ENCODE data around the gene PCDH10.

Gene PCDH10

DNA sequence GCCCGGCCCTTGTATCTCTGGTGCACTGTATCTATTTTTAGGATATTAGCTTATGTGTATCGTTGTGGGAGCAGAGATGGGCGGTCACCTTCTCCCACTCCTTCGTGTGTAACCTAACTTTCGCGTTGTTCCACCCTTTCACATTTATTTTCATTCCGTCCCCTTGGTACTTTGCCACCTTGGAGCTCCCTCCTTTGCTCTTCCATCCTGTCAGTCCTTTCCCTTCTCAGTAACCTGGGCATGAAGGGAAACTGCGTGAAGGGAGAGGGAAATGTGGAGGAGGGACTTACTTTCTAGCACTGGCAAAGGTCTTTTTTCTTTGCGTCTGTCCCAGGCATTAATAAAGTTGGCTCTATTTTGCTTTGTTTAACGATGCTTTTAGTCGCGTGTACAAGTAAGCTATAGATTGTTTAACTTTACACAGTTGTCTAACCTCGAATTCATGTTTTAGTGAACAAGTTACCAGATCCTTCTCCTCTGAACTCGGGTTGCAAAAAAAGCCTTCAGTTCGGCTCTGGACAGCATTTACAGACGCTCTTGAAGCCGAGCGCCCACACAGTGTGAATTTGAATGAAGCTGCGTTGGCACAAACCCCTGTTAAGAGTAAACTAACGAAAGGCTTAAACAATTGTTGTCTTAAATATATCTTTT is 3.9 kb downstream of the PCDH10 start:
- Histone ChIP-seq H3K27ac (ENCODE audit: low read depth, low read length) (no peak overlapping the region), H3K9ac (ENCODE audit: low read length) (no peak overlapping the region), H3K27me3 (ENCODE audit: control insufficient read depth, insufficient read depth, low read length) (peaks cover 21% of the 10 kb centered on the region)

DNA sequence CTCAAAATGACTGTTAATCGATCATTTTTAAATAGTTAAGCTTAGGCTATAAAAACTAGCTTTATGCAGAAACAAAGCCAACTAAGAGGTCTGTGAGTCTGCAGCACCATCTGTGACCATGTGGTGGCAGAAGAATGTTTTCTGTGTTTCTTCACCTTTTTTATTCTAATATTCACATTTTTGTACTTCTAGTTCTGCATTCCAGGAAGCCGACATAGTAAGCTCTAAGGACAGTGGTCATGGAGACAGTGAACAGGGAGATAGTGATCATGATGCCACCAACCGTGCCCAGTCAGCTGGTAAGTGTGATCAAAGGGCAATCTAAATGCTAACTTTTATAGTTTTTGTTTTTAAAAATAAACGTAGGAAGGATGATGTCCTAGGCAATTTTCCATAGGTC is 5.6 kb downstream of the PCDH10 start:
- Histone ChIP-seq H3K9ac (ENCODE audit: low read length) (no peak overlapping the region), H3K4me3 (ENCODE audit: low read length) (no peak overlapping the region), H3K4me1 (ENCODE audit: control insufficient read depth, insufficient read depth, low read length) (peaks cover 10% of the 10 kb centered on the region), H3K27me3 (ENCODE audit: control insufficient read depth, insufficient read depth, low read length) (peaks cover 21% of the 10 kb centered on the region), H3K36me3 (ENCODE audit: control insufficient read depth, insufficient read depth, low read length) (no peaks in the 10 kb centered on the region), H3K27ac (ENCODE audit: low read depth, low read length) (no peak overlapping the region)

More for the DNA sequence above, 3.9 kb downstream of the PCDH10 start:
- peak overlapping the region; percentile 70 for H3K4me3 ChIP-seq (ENCODE audit: low read length)
- H3K4me1 ChIP-seq (ENCODE audit: control insufficient read depth, insufficient read depth, low read length), result peaks cover 13% of the 10 kb centered on the region
- no peaks in the 10 kb centered on the region for H3K36me3 ChIP-seq (ENCODE audit: control insufficient read depth, insufficient read depth, low read length)

DNA sequence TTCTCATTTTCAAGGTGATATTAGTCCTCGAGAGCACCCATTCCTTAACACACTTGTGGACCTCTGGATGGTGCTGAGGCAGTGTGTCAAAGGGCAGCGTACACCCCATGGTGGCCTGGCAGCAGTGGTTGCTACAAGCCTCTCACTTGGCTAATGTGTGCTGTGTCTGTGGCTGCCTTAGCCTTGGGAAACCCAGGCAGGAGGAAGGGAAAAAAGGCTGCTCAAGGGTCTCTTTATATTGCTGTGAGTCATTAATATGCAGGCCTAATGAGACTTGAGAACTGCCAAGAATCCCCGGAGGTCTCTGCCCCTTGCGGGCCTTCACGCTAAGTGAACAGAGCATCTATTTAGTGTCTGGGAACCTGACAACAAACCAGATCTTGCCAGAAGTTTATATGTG is 7.0 kb downstream of the PCDH10 start:
- no peak overlapping the region for H3K9ac ChIP-seq (ENCODE audit: low read length)
- no peak overlapping the region for H3K4me3 ChIP-seq (ENCODE audit: low read length)

DNA sequence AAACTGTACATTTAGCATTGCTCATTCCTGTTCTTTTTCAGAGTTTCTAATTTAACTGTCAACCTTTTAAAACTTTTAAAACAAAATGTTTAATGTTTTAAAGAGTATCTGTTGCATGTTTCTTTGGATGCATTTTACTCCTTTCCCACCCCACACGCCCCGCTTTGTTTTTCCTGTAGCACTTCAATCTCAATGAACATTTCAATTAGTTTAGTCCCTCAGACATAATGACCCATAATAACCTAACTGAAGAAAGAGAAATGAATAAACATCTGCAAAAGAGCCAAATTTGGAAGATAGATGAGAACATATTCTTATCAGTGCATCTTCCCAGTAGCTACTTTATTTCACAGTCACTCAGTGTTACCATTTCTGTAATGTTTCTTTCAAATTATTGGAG is 7.5 kb downstream of the PCDH10 start:
- Histone ChIP-seq H3K4me1 (ENCODE audit: control insufficient read depth, insufficient read depth, low read length) (peaks cover 3% of the 10 kb centered on the region), H3K27ac (ENCODE audit: low read depth, low read length) (no peak overlapping the region), H3K4me3 (ENCODE audit: low read length) (no peak overlapping the region), H3K36me3 (ENCODE audit: control insufficient read depth, insufficient read depth, low read length) (no peaks in the 10 kb centered on the region), H3K27me3 (ENCODE audit: control insufficient read depth, insufficient read depth, low read length) (peaks cover 8% of the 10 kb centered on the region), H3K9ac (ENCODE audit: low read length) (no peak overlapping the region)

More for the DNA sequence above, 7.0 kb downstream of the PCDH10 start:
- no peaks in the 10 kb centered on the region for H3K36me3 ChIP-seq (ENCODE audit: control insufficient read depth, insufficient read depth, low read length)
- H3K27ac ChIP-seq (ENCODE audit: low read depth, low read length), result no peak overlapping the region
- H3K27me3 ChIP-seq (ENCODE audit: control insufficient read depth, insufficient read depth, low read length), result peaks cover 12% of the 10 kb centered on the region
- H3K4me1 ChIP-seq (ENCODE audit: control insufficient read depth, insufficient read depth, low read length), result peaks cover 5% of the 10 kb centered on the region

DNA sequence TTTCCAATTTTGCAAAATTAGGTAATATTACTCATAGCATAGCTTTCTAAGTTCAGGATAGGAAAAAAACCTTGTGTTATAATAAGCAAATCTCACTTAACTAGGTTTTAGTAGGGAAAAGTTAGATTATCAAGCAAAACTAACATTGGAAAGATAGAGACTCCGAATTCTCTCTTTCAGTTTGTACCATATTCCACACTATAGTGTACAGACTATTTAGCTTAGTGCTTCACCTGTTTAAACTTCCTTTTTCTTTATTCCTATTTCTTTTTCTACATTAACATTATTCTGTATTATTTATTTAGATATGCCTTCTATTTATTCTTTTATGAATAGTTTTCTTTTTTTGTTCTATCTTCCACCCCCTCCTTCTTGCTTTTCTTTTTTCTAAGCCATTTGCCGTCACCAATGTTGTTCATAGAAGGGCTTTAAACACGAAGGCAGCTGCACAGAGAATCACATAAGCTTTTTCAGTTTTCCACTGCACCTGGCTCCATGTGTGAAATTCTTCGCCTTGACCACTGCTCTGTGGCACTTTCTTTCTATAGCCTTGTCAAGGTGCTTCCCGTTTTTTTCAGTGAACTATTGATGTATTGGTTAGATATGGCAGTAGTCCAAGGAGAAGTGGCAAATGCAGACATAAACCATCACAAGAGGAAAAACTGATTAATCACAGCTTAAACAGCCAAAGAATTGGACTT is 8.5 kb downstream of the PCDH10 start:
- H3K27me3 ChIP-seq (ENCODE audit: control insufficient read depth, insufficient read depth, low read length), result peaks cover 2% of the 10 kb centered on the region
- no peak overlapping the region for H3K9ac ChIP-seq (ENCODE audit: low read length)
- no peaks in the 10 kb centered on the region for H3K4me1 ChIP-seq (ENCODE audit: control insufficient read depth, insufficient read depth, low read length)
- H3K27ac ChIP-seq (ENCODE audit: low read depth, low read length), result no peak overlapping the region
- H3K4me3 ChIP-seq (ENCODE audit: low read length), result no peak overlapping the region
- no peaks in the 10 kb centered on the region for H3K36me3 ChIP-seq (ENCODE audit: control insufficient read depth, insufficient read depth, low read length)

DNA sequence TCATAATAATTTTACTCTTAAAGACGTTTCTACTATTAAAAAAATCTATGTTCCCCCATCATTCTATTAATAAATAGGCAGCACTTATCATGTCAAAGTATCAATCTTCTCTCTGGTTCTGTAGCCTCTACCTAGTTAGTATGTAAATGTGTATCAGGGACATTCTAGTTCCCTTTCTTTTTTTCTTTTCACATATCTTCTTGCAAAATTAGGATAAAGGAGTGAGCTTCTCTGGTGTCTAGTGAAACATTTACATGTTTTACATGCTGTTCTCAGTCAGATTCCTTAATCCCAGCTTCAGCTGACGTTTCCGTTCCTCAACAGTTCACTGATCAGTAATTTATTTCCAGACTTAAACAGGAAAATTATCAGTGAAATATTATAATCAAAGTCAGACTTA is 11.8 kb downstream of the PCDH10 start:
- Histone ChIP-seq H3K9ac (ENCODE audit: low read length) (no peak overlapping the region), H3K27ac (ENCODE audit: low read depth, low read length) (no peak overlapping the region), H3K27me3 (ENCODE audit: control insufficient read depth, insufficient read depth, low read length) (no peaks in the 10 kb centered on the region), H3K4me3 (ENCODE audit: low read length) (no peak overlapping the region), H3K4me1 (ENCODE audit: control insufficient read depth, insufficient read depth, low read length) (no peaks in the 10 kb centered on the region), H3K36me3 (ENCODE audit: control insufficient read depth, insufficient read depth, low read length) (no peaks in the 10 kb centered on the region)

DNA sequence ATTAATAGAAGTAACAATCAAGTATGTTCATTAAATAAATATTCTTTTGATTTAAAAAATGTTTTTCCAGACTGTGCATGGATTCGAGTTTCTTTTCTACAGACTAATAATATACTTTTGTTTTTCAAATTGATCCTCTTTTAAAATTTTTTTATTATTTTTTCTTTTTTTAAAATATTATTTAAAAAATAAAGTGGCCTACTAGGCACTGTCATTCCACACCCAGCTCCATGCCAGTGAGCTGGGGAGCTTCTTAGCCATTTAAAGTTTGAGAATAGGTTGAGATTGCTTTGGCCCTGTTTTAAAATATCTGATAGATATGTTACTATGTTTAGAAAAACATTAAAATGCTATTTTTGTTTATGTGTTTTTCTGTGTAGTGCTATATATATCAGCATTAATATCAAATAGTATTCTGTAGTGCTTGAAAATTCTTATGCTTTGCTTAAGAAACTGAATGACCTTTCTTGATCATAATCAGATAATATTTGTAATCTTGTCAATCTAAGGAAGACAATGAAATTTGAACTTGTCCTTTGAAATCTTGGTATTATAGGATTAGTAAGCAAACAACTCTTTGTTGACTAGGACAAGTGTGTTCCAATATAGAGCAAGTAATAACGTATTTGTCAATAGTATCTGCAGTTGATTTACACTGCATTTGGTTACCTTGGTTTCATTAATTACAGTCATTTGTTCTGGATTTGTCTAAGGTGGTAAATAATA is 12.6 kb downstream of the PCDH10 start:
- H3K4me1 ChIP-seq (ENCODE audit: control insufficient read depth, insufficient read depth, low read length), result no peaks in the 10 kb centered on the region
- no peak overlapping the region for H3K4me3 ChIP-seq (ENCODE audit: low read length)
- H3K27ac ChIP-seq (ENCODE audit: low read depth, low read length), result no peak overlapping the region
- H3K9ac ChIP-seq (ENCODE audit: low read length), result no peak overlapping the region
- no peaks in the 10 kb centered on the region for H3K27me3 ChIP-seq (ENCODE audit: control insufficient read depth, insufficient read depth, low read length)
- H3K36me3 ChIP-seq (ENCODE audit: control insufficient read depth, insufficient read depth, low read length), result no peaks in the 10 kb centered on the region

DNA sequence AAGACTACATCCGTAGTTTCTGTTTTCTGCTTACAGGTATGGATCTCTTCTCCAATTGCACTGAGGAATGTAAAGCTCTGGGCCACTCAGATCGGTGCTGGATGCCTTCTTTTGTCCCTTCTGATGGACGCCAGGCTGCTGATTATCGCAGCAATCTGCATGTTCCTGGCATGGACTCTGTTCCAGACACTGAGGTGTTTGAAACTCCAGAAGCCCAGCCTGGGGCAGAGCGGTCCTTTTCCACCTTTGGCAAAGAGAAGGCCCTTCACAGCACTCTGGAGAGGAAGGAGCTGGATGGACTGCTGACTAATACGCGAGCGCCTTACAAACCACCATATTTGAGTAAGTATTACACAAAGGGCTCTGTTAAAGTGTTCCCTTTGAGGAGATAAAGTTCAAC is 13.8 kb downstream of the PCDH10 start:
- no peaks in the 10 kb centered on the region for H3K27me3 ChIP-seq (ENCODE audit: control insufficient read depth, insufficient read depth, low read length)
- no peaks in the 10 kb centered on the region for H3K36me3 ChIP-seq (ENCODE audit: control insufficient read depth, insufficient read depth, low read length)
- H3K27ac ChIP-seq (ENCODE audit: low read depth, low read length), result no peak overlapping the region
- H3K4me1 ChIP-seq (ENCODE audit: control insufficient read depth, insufficient read depth, low read length), result no peaks in the 10 kb centered on the region
- H3K9ac ChIP-seq (ENCODE audit: low read length), result no peak overlapping the region
- no peak overlapping the region for H3K4me3 ChIP-seq (ENCODE audit: low read length)

DNA sequence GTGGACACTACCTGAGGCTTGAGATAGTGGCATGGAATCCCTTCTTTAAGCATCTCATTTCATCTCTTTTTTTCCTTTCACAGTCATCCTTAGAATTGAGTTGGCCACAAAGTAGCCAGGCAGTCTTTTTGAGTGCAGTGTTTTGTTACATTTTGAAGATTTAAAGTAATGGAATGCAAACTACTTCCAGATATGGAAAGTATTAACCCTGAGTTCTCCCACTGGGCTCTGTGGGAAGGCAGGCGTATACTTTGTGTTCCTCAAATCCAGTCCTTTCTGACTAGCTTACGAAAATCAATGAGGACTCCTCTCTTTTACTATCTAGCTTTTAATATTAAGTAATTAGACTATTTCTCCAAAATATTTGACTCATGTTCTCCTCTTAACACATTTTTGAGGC is 29.9 kb downstream of the PCDH10 start:
- H3K27me3 ChIP-seq (ENCODE audit: control insufficient read depth, insufficient read depth, low read length), result no peaks in the 10 kb centered on the region
- no peak overlapping the region for H3K4me3 ChIP-seq (ENCODE audit: low read length)
- H3K4me1 ChIP-seq (ENCODE audit: control insufficient read depth, insufficient read depth, low read length), result no peaks in the 10 kb centered on the region
- no peaks in the 10 kb centered on the region for H3K36me3 ChIP-seq (ENCODE audit: control insufficient read depth, insufficient read depth, low read length)
- no peak overlapping the region for H3K27ac ChIP-seq (ENCODE audit: low read depth, low read length)
- no peak overlapping the region for H3K9ac ChIP-seq (ENCODE audit: low read length)

DNA sequence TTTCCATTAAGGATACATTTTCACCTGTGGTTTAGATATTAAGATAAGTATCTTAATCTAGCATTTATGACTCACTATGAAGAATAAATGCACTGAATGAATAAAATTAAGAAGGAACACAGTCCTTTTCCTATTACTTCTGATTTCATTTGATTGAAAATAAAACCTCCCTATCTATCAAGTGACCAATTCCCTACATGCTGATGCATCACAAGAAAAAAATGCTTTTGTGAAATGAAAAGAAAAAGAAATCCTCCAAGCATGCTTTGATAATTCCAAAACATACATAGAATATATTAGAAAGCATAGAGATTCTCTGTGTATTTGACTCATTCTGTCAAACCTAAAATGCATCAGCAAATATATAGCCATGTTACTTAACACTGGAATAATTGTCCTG is 37.1 kb downstream of the PCDH10 start:
- H3K4me3 ChIP-seq (ENCODE audit: low read length), result no peak overlapping the region
- no peaks in the 10 kb centered on the region for H3K36me3 ChIP-seq (ENCODE audit: control insufficient read depth, insufficient read depth, low read length)
- no peaks in the 10 kb centered on the region for H3K4me1 ChIP-seq (ENCODE audit: control insufficient read depth, insufficient read depth, low read length)
- H3K27me3 ChIP-seq (ENCODE audit: control insufficient read depth, insufficient read depth, low read length), result no peaks in the 10 kb centered on the region
- H3K27ac ChIP-seq (ENCODE audit: low read depth, low read length), result no peak overlapping the region
- no peak overlapping the region for H3K9ac ChIP-seq (ENCODE audit: low read length)

DNA sequence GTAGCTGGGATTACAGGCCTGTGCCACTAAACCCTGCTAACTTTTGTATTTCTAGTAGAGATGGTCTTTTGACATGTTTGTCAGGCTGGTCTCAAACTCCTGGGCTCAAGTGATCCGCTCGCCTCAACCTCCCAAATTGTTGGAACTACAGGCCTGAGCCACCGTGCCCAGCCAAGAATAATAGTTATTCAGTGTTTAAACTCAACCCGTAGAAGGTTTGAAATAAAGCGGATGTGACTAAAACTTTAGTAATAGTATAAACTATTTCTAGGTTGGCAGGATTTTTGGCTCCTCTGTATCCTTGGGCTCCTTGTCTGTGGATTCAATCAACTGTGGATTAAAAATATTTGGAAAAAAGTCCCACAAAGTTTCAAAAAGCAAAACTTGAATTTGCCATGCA is 37.8 kb downstream of the PCDH10 start:
- H3K27me3 ChIP-seq (ENCODE audit: control insufficient read depth, insufficient read depth, low read length), result no peaks in the 10 kb centered on the region
- H3K4me1 ChIP-seq (ENCODE audit: control insufficient read depth, insufficient read depth, low read length), result no peaks in the 10 kb centered on the region
- no peaks in the 10 kb centered on the region for H3K36me3 ChIP-seq (ENCODE audit: control insufficient read depth, insufficient read depth, low read length)
- no peak overlapping the region for H3K9ac ChIP-seq (ENCODE audit: low read length)
- no peak overlapping the region for H3K4me3 ChIP-seq (ENCODE audit: low read length)
- no peak overlapping the region for H3K27ac ChIP-seq (ENCODE audit: low read depth, low read length)

DNA sequence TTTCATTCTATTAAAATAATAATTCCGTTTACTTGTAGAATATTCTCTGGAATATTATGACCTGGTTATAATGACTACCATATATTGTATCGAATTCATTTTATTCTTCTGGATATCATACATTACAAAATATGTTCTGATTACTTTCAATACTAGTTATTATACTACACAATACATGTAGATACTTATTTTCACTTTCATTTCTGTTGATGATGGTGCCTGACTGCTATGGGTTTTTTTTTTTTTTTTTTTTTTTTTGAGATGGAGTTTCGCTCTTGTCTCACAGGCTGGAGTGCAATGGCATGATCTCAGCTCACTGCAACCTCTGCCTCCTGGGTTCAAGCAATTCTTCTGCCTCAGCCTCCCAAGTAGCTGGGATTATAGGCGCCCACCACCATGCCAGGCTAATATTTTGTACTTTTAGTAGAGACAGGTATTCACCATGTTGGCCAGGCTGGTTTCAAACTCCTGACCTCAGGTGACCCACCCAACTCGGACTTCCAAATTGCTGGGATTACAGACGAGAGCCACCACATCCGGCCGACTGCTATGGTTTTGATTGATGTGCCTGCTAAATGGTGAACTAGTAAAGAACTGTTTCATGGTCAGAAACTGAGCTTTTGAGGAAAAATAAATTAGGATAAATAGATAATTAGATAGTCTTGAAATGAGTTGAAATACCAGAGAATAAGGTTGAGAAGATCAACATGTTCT is 39.5 kb downstream of the PCDH10 start:
- Histone ChIP-seq H3K27me3 (ENCODE audit: control insufficient read depth, insufficient read depth, low read length) (no peaks in the 10 kb centered on the region), H3K27ac (ENCODE audit: low read depth, low read length) (no peak overlapping the region), H3K9ac (ENCODE audit: low read length) (no peak overlapping the region), H3K4me1 (ENCODE audit: control insufficient read depth, insufficient read depth, low read length) (no peaks in the 10 kb centered on the region), H3K36me3 (ENCODE audit: control insufficient read depth, insufficient read depth, low read length) (no peaks in the 10 kb centered on the region), H3K4me3 (ENCODE audit: low read length) (no peak overlapping the region)

Data from rectal smooth muscle tissue (tissue), 1 donor.